Measurements from ENCODE around the gene PIK3C2B. TPM values are rescaled to one million over a fixed set of nuclear protein-coding genes. Genes with fewer than 3 reads are reported as not detected.

The PIK3C2B gene
- total RNA-seq, 2 donors from 2014 or later = 20.9 to 24.1 TPM

DNA sequence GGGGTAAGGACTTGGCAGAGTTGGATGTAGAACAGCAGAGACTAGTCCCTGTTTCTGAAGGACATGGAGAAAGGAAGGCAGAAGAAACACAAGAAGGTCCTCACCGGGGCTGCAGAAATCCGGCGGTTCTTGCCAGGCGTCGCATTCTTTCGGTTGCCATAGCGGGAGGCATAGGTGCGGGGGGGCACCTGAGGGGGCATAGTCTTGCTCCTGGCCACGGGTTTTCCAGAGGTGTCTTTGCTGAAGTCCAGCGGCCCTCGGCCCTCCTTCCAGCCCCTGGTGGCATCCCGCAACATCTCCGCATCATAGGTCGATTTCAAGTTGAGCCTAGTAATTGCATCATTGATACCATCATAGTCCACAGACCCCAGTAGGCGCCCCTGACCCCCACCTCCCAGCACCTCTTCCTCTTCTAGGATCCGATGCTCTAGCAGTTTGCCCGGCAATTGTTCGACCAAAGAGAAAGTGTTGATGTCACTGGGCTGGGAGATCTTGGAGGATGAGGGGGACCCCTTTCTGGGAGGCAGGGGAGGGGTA, 25.8 kb downstream of the PIK3C2B start:
- WGBS = 89% methylated on average over 18 of the region's 18 CpGs
- no peaks in the 10 kb centered on the region for H3K27me3 ChIP-seq (replicated peaks; ENCODE audit: insufficient read depth)
- DNase-seq (ENCODE audit: low spot score) = no peak
- TF ChIP-seq POLR2A (IDR thresholded peaks at IDR 0.05) (no peak), POLR2AphosphoS5 (IDR thresholded peaks at IDR 0.05) (no peak), CTCF (IDR thresholded peaks at IDR 0.05) (no peak)
- intact Hi-C loops (cut with DNase I) = no loop called here
- no peaks in the 10 kb centered on the region for H3K9me3 ChIP-seq
- no peak overlapping the region for H3K4me3 ChIP-seq
- H3K36me3 ChIP-seq = peaks cover 0 to 10% of the 10 kb centered on the region in 2 donors
- H3K27ac ChIP-seq = no peak overlapping the region
- peaks cover 8% of the 10 kb centered on the region for H3K4me1 ChIP-seq (replicated peaks)

- H3K4me1 ChIP-seq (replicated peaks) = peaks cover 8% of the 10 kb centered on the region
- H3K27ac ChIP-seq = no peak overlapping the region
- H3K9me3 ChIP-seq = no peaks in the 10 kb centered on the region
- peaks cover 0 to 12% of the 10 kb centered on the region in 2 donors for H3K36me3 ChIP-seq
- no peak overlapping the region for H3K4me3 ChIP-seq
- no peak for TF ChIP-seq CTCF (IDR thresholded peaks at IDR 0.05)
- DNase-seq (ENCODE audit: low spot score) = no peak
- WGBS = 93% methylated on average over 10 of the region's 10 CpGs
- no peaks in the 10 kb centered on the region for H3K27me3 ChIP-seq (replicated peaks; ENCODE audit: insufficient read depth)
- intact Hi-C loops (cut with DNase I) = no loop called here
Measured at GRCh38 chr1:204468206-204468605, 26.4 kb downstream of the PIK3C2B start.

DNA sequence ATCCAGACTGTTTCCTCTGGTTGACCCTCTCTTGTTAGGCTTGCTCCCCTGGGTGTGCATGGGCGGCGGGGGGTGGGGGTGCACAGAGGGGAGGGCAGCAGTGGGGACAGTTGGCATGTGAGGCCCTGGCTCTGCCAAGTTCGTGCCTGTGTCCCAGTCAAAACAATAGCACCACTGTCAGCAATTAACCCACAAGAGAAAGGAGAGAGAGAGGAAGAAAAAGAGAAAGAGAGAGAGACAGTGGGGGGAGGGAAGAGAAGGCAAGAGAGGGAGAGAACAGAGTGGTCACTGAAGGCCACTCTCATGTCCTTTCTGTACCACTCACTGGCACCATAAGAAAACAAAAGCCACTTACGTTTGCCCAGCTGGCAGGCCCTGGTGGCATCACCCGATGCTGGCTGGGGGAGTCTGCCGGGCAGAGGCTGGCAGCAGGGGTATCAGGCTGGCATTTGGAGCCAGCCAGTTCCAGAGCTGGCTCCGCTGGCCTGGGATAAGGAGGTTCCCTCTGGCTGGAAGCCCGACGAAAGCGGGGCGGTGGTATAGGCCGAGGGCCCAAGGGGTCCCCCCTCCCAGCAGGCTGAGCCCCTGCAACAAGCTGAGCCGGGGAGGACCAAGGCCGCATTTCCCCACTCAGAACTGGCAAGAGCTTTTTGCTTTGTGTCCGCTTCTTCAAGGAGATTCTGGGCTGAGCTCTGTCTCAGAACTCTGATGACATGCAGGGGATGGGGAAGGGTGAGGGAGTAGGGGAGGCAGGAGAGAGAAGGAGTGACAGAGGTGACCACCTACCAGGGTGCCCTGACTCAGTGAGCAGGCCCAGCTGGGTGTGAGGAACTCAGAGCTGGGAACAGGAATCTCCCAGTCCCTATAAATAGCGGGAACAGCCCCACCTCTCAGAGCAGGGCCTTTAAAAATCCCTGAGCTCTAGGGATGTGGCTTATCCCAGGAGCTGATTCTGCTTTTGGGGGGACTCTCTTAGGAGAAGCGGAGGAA, 27.9 kb downstream of the PIK3C2B start:
- Histone ChIP-seq H3K4me1 (replicated peaks) (peaks cover 8% of the 10 kb centered on the region), H3K27me3 (replicated peaks; ENCODE audit: insufficient read depth) (no peaks in the 10 kb centered on the region), H3K36me3 (peaks cover 0 to 12% of the 10 kb centered on the region in 2 donors), H3K4me3 (no peak overlapping the region), H3K9me3 (no peaks in the 10 kb centered on the region), H3K27ac (peak overlapping the region; percentile 11 to 28)
- intact Hi-C loops (cut with DNase I) = no loop called here
- WGBS = 28% methylated on average over 17 of the region's 17 CpGs
- no peak for DNase-seq (ENCODE audit: low spot score)
- no peak for TF ChIP-seq CTCF (IDR thresholded peaks at IDR 0.05)
- TF ChIP-seq POLR2AphosphoS5 (IDR thresholded peaks at IDR 0.05) = no peak
- TF ChIP-seq POLR2A (IDR thresholded peaks at IDR 0.05) = no peak

DNA sequence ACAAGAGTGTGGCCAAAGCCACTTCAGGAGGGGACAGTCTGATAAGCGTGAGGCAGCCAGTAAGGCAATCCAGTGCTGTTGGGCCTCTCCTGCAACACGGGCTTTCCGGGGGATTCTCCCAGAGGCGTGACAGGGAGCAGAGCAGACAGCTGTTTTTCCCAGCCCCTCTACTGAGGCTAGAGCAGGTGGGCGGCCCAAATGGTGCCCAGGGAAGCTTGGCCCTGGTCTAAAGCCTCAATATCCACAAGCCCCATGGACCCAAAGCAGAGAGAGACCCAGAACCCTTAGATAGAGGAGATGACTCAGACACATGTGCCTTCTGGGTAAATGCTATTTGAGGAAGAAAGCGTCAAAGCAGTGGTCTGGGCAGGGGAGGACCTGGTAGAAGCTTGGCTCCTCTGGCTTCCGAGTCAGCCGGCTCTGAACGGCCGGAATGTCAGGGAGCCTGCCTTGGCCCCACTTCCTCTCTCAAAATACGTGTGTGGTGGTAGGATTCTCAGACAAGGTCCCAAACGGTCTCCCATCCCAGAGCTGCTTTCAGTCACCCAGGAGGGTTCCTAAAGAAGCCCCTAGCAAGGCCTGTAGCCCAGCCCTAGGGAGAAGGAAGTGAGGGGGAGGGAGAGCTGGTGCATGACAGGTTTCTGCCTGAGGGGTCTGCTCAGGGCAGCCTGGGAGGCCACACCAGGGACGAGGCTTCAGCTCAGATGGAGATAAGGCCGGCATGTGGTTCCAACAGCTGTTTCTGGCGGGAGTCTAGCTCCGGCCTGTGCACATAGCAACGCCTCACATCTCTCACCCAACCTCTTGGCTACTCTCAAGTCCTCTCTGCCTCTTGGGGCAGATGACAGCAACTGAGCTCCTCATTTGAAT, 28.8 kb downstream of the PIK3C2B start:
- Histone ChIP-seq H3K4me1 (replicated peaks) (peaks cover 8% of the 10 kb centered on the region), H3K27ac (peak overlapping the region in 1 of 2 donors; percentile 11), H3K36me3 (peaks cover under 1 to 12% of the 10 kb centered on the region in 2 donors), H3K4me3 (no peak overlapping the region), H3K9me3 (no peaks in the 10 kb centered on the region), H3K27me3 (replicated peaks; ENCODE audit: insufficient read depth) (no peaks in the 10 kb centered on the region)
- DNase-seq (ENCODE audit: low spot score) = no peak
- intact Hi-C loops (cut with DNase I) = no loop called here
- WGBS = 61% methylated on average over 17 of the region's 17 CpGs
- TF ChIP-seq CTCF (IDR thresholded peaks at IDR 0.05) (no peak), POLR2A (IDR thresholded peaks at IDR 0.05) (no peak), POLR2AphosphoS5 (IDR thresholded peaks at IDR 0.05) (no peak)

Measured in prostate gland (tissue), 2 donors.